GM12878 (cell line): ENCODE measurements around the gene SMIM31. TPM values are rescaled to one million over a fixed set of nuclear protein-coding genes. Genes with fewer than 3 reads are reported as not detected.

Experiments used
- ATAC-seq: fragments of 200-7000 bp; cut with Tn5 transposase; 3 replicates; pipeline ENCODE4 v1.9.1; 2020; ENCODE audit warnings: mild to moderate bottlenecking, moderate library complexity
- BruUV-seq: library from RNA; stranded (reverse); fragments of 400-500 nt; replicated peaks from 2 replicates; lab custom pipeline; 2021; lab: Mats Ljungman, UMichigan
- CTCF ChIA-PET: fragments of 300-600 bp; sonication (Branson Sonifier 250); formaldehyde crosslinking; extraction: SDS; loops from one replicate; lab custom pipeline; 2021; ENCODE audit warnings: inconsistent platforms; lab: Yijun Ruan, JAX
- POLR2A ChIA-PET: fragments of 350-600 bp; formaldehyde crosslinking; extraction: SDS; loops from one replicate; lab custom pipeline; 2021; ENCODE audit warnings: inconsistent platforms; lab: Charles Lee
- RAD21 ChIA-PET: fragments of 300-600 bp; sonication (Branson Sonifier 250); formaldehyde crosslinking; loops from one replicate; lab custom pipeline; 2023; ENCODE audit warnings: antibody characterized with exemption; ENCODE audit not compliant: unreplicated experiment; lab: Charles Lee
- SMC1A ChIA-PET: fragments of 300-600 bp; sonication (Branson Sonifier 250); formaldehyde crosslinking; loops from one replicate; lab custom pipeline; 2023; ENCODE audit not compliant: unreplicated experiment, uncharacterized antibody; lab: Charles Lee
- DNase-seq: peaks from one replicate; pipeline ENCODE4 v3.0.0-alpha.2; 2011; ENCODE audit warnings: low read depth, low spot score
- FAIRE-seq: peaks from 3 replicates; lab custom pipeline; 2011; peaks lifted over from hg19 to GRCh38; lab: Jason Lieb, UNC
- H2AFZ ChIP-seq: 2 replicates; pipeline ENCODE4 v1.6.0; 2011; ENCODE audit warnings: low read depth, low read length, control low read depth; ENCODE audit not compliant: control insufficient read depth
- H3K27ac ChIP-seq: 2 replicates; pipeline ENCODE4 v1.5.1; 2011; ENCODE audit warnings: control low read depth; ENCODE audit not compliant: control insufficient read depth, insufficient read depth
- H3K27me3 ChIP-seq, 2 experiments: replicated peaks in 1 of 2; 2 replicates each; pipeline versions ENCODE4 v1.6.0 to v1.6.1; 2011; ENCODE audit warnings: low read length in 1 of 2; ENCODE audit not compliant: control insufficient read depth in 2 of 2, insufficient read depth in 2 of 2
- H3K36me3 ChIP-seq, 2 experiments: 2 replicates each; pipeline ENCODE4 v1.5.1; 2011; ENCODE audit warnings: low read length in 1 of 2; ENCODE audit not compliant: control insufficient read depth in 2 of 2, insufficient read depth in 2 of 2
- H3K4me1 ChIP-seq: 2 replicates; pipeline ENCODE4 v1.6.1; 2011; ENCODE audit warnings: mild to moderate bottlenecking, low read length, moderate library complexity, mixed read lengths; ENCODE audit not compliant: control insufficient read depth, insufficient read depth
- H3K4me2 ChIP-seq: 2 replicates; pipeline ENCODE4 v1.6.0; 2011; ENCODE audit warnings: control low read depth; ENCODE audit not compliant: control insufficient read depth, insufficient read depth
- H3K4me3 ChIP-seq: fragments of 200-600 bp; sonication (generic); 2 replicates; pipeline ENCODE4 v1.5.1; 2016
- H3K79me2 ChIP-seq: 2 replicates; pipeline ENCODE4 v1.6.0; 2011; ENCODE audit warnings: low read length; ENCODE audit not compliant: control insufficient read depth, insufficient read depth
- H3K9ac ChIP-seq: 2 replicates; pipeline ENCODE4 v1.8.0; 2011; ENCODE audit warnings: low read length, control low read depth, mixed read lengths; ENCODE audit not compliant: control insufficient read depth, insufficient read depth
- H3K9me3 ChIP-seq: replicated peaks from 3 replicates; pipeline ENCODE4 v1.5.1; 2011; ENCODE audit warnings: mild to moderate bottlenecking, low read length; ENCODE audit not compliant: control insufficient read depth, insufficient read depth
- H4K20me1 ChIP-seq: 2 replicates; pipeline ENCODE4 v1.6.0; 2011; ENCODE audit not compliant: control insufficient read depth, insufficient read depth
- EGR1 ChIP-seq, 2 experiments: IDR thresholded peaks; 1 replicate in 1 of 2; 2 replicates in 1 of 2; pipeline ENCODE4 v1.6.1; 2011 to 2012; ENCODE audit warnings: low read depth in 2 of 2, low read length in 2 of 2, borderline replicate concordance in 1 of 2, mild to moderate bottlenecking in 1 of 2, moderate library complexity in 1 of 2
- FOS ChIP-seq: IDR thresholded peaks from 3 replicates; pipeline ENCODE4 v1.6.1; 2011; ENCODE audit warnings: borderline replicate concordance; ENCODE audit not compliant: insufficient read length; ENCODE audit errors: extremely low read depth
- MXI1 ChIP-seq: fragments of 150-350 bp; IDR thresholded peaks from 2 replicates; pipeline ENCODE4 v1.6.1; 2011; ENCODE audit warnings: low read depth, mild to moderate bottlenecking, inconsistent platforms, low read length, improper control_type of control experiment
- MYC ChIP-seq: IDR thresholded peaks from 2 replicates; pipeline ENCODE4 v1.6.1; 2011; ENCODE audit warnings: mild to moderate bottlenecking, low read length, moderate library complexity, inconsistent platforms; ENCODE audit not compliant: insufficient read depth, insufficient replicate concordance, insufficient read length, severe bottlenecking
- POLR2A ChIP-seq: IDR thresholded peaks from 2 replicates; pipeline ENCODE4 v1.6.1; 2011; ENCODE audit warnings: low read depth, mild to moderate bottlenecking, low read length
- POLR2AphosphoS5 ChIP-seq: IDR thresholded peaks from 2 replicates; pipeline ENCODE4 v1.6.1; 2011; ENCODE audit warnings: mild to moderate bottlenecking, low read length, inconsistent platforms
- RFX5 ChIP-seq: IDR thresholded peaks from 2 replicates; pipeline ENCODE4 v1.6.1; 2011; ENCODE audit warnings: low read depth, low read length, improper control_type of control experiment
- SMAD1 ChIP-seq: fragments of 450-650 bp; IDR thresholded peaks from 2 replicates; pipeline ENCODE4 v1.6.1; 2018; ENCODE audit warnings: mild to moderate bottlenecking, low read depth; ENCODE audit not compliant: partially characterized antibody
- SMC3 ChIP-seq: IDR thresholded peaks from 2 replicates; pipeline ENCODE4 v1.6.1; 2011; ENCODE audit warnings: low read length, improper control_type of control experiment, borderline replicate concordance
- SRF ChIP-seq, 2 experiments: IDR thresholded peaks; 2 replicates each; pipeline ENCODE4 v1.6.1; 2011; ENCODE audit warnings: low read depth in 2 of 2, low read length in 2 of 2, mild to moderate bottlenecking in 1 of 2, moderate library complexity in 1 of 2
- WGBS: methylation state at CpG from one replicate; pipeline ENCODE4 v1.1.6; 2016; ENCODE audit warnings: low lambda C conversion rate; ENCODE audit not compliant: insufficient replicate concordance, insufficient coverage; ENCODE audit errors: missing lambda C conversion rate; 5-methylcytosine and 5-hydroxymethylcytosine counted together
- in situ Hi-C: fragments of 300-500 bp; cut with MboI; formaldehyde crosslinking; loops from 9 replicates; pipeline ENCODE4 v1.14.3; 2018; ENCODE audit warnings: mixed read lengths
- intact Hi-C: fragments of 100-400 bp; cut with micrococcal nuclease; formaldehyde crosslinking; loops from one replicate; pipeline ENCODE4 v1.14.2; 2022; ENCODE audit not compliant: unreplicated experiment
- polyA plus RNA-seq, 11 experiments: library from polyadenylated mRNA; depleted of rRNA in 4 of 11; unstranded in 6 of 11; stranded (reverse) in 5 of 11; fragments of >200 nt; fragmentation: Nextera tagmentation in 4 of 11; fragmentation: Illumina TruSeq in 1 of 11; extraction: Ambion mirVana in 4 of 11; extraction: Trizol in 1 of 11; gene quantifications; 1 replicate in 1 of 11; 2 replicates in 10 of 11; pipeline versions ENCODE4 v1.2.1 to v1.2.3, GENCODE V29; 2011 to 2016; ENCODE audit warnings: inconsistent platforms in 2 of 11, missing spikeins in 2 of 11, low read depth in 1 of 11
- total RNA-seq, 4 experiments: library from RNA; depleted of rRNA in 3 of 4; stranded (reverse); fragments of >200 nt in 3 of 4; fragmentation: Illumina TruSeq in 1 of 4; extraction: Trizol in 1 of 4; gene quantifications; 2 replicates each; pipeline versions ENCODE4 v1.2.1 to v1.2.3, GENCODE V29; 2013 to 2021
- TF ChIP-seq, protein P1 (sequence below), 3 experiments: IDR thresholded peaks in 2 of 3; conservative IDR thresholded peaks in 1 of 3; 2 replicates each; pipeline ENCODE4 v1.5.1; 2011; ENCODE audit warnings: low read depth in 3 of 3, low read length in 3 of 3, mild to moderate bottlenecking in 3 of 3, control low read depth in 2 of 3, moderate library complexity in 2 of 3, inconsistent platforms in 1 of 3, mixed read lengths in 1 of 3; ENCODE audit not compliant: control insufficient read depth in 2 of 3, insufficient read depth in 1 of 3; ENCODE audit errors: extremely low read depth in 1 of 3

The SMIM31 gene
- total and polyA plus RNA-seq, 10 of the 15 experiments (the other 5 are each of a cell fraction or from before 2014, with no cell fraction given), result not detected

DNA sequence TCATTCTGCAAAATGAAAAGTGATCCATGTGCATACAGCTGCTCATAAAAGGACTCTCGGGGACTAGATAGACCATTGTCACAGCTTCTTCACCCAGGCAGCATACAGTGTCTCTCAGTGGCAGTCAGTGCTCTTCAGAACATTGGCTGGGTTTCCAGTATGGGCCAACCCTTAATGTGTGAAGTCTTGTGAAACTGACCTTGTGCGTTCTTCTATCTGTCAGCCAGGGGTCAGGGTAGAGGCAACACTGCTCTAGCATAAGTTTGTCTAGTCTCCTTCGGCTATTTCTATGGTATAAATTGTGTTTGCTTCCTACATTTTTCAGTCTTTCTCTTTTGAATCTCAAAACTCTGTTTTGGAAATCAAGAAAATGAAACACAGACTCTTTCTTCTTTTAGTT lies 37.0 kb upstream of the SMIM31 start:
- H4K20me1 ChIP-seq, result no peaks in the 10 kb centered on the region
- in situ Hi-C loops (no loop called here), intact Hi-C loops (no loop called here)
- no TSS peak for BruUV-seq
- H3K9ac ChIP-seq, result no peak overlapping the region
- H3K36me3 ChIP-seq, result no peaks in the 10 kb centered on the region
- no peaks in the 10 kb centered on the region for H3K79me2 ChIP-seq
- H2AFZ ChIP-seq, result no peak overlapping the region
- SMC1A ChIA-PET, result interaction anchor here (0.7 kb wide), 1 partner anchor 27 kb away, joined by 3 read pairs; no protein-coding TSS in a partner anchor
- ATAC-seq (peak; percentile 83), FAIRE-seq (no peak), DNase-seq (no peak)
- CTCF ChIA-PET, result interaction anchor here (1.6 kb wide), 1 partner anchor 14 kb away, joined by 6 read pairs; no protein-coding TSS in a partner anchor
- WGBS, result 29% methylated on average over 3 of the region's 3 CpGs
- H3K4me2 ChIP-seq, result no peak overlapping the region
- H3K9me3 ChIP-seq, result no peaks in the 10 kb centered on the region
- RAD21 ChIA-PET, result no interaction called here
- H3K27me3 ChIP-seq, result no peaks in the 10 kb centered on the region
- H3K27ac ChIP-seq, result no peak overlapping the region
- no peak overlapping the region for H3K4me3 ChIP-seq
- no peaks in the 10 kb centered on the region for H3K4me1 ChIP-seq
- POLR2A ChIA-PET, result no interaction called here
- TF ChIP-seq MXI1 (no peak), POLR2AphosphoS5 (no peak), MYC (no peak)
- TF ChIP-seq, protein P1, sequence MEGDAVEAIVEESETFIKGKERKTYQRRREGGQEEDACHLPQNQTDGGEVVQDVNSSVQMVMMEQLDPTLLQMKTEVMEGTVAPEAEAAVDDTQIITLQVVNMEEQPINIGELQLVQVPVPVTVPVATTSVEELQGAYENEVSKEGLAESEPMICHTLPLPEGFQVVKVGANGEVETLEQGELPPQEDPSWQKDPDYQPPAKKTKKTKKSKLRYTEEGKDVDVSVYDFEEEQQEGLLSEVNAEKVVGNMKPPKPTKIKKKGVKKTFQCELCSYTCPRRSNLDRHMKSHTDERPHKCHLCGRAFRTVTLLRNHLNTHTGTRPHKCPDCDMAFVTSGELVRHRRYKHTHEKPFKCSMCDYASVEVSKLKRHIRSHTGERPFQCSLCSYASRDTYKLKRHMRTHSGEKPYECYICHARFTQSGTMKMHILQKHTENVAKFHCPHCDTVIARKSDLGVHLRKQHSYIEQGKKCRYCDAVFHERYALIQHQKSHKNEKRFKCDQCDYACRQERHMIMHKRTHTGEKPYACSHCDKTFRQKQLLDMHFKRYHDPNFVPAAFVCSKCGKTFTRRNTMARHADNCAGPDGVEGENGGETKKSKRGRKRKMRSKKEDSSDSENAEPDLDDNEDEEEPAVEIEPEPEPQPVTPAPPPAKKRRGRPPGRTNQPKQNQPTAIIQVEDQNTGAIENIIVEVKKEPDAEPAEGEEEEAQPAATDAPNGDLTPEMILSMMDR (IDR thresholded peaks at IDR 0.05 in 2 of 3, conservative IDR thresholded peaks at IDR 0.05 in 1 of 3; ENCODE audit: control insufficient read depth in 2 of 3, extremely low read depth in 1 of 3, insufficient read depth in 1 of 3, low read depth in 3 of 3, low read length in 3 of 3), result peak; percentile 24 to 35 (median 32); a peak in 4 of 6 replicates

DNA sequence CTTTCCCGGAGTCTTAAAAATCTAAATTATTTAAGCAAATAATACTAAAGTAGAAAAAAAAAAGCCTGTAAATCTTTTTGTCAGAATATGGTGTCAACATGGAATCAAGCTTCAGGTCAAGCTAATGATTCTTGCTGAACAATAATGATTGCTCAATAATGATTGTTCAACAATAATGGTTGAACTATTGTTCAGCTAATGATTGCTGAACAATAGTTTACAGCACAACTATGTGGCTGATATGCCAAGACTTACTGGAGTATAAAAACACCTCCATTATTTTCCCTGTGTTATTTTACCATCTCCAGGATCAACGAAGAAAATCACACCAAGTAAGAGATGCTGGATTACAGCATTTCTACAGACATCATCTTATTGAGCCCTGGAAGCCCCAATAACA lies 35.1 kb upstream of the SMIM31 start:
- no peak for ATAC-seq
- BruUV-seq, result no TSS peak
- in situ Hi-C loops (no loop called here), intact Hi-C loops (no loop called here)
- H3K36me3 ChIP-seq, result no peaks in the 10 kb centered on the region
- no peak overlapping the region for H3K9ac ChIP-seq
- no peak for DNase-seq
- ChIA-PET SMC1A (interaction anchor here (0.8 kb wide), 1 partner anchor 30 kb away, joined by 3 read pairs; no protein-coding TSS in a partner anchor), CTCF (interaction anchor here (0.6 to 1.3 kb wide), 2 partner anchors 14 to 221 kb away, joined by 3 read pairs; no protein-coding TSS in a partner anchor), POLR2A (no interaction called here), RAD21 (no interaction called here)
- no peak overlapping the region for H3K4me2 ChIP-seq
- no peak for FAIRE-seq
- H3K4me1 ChIP-seq, result no peaks in the 10 kb centered on the region
- no peaks in the 10 kb centered on the region for H3K27me3 ChIP-seq
- no peak overlapping the region for H3K27ac ChIP-seq
- H3K4me3 ChIP-seq, result no peak overlapping the region
- 46% methylated on average over 2 of the region's 2 CpGs for WGBS
- H3K79me2 ChIP-seq, result no peaks in the 10 kb centered on the region
- H4K20me1 ChIP-seq, result no peaks in the 10 kb centered on the region
- no peaks in the 10 kb centered on the region for H3K9me3 ChIP-seq
- no peak overlapping the region for H2AFZ ChIP-seq
- no peak for TF ChIP-seq FOS
- TF ChIP-seq SRF (IDR thresholded peaks at IDR 0.05; ENCODE audit: low read depth in 2 of 2, low read length in 2 of 2), result no peak
- TF ChIP-seq EGR1 (IDR thresholded peaks at IDR 0.05; ENCODE audit: borderline replicate concordance in 1 of 2, low read depth in 2 of 2, low read length in 2 of 2), result no peak
- no peak for TF ChIP-seq SMC3
- TF ChIP-seq RFX5, result no peak
- no peak for TF ChIP-seq POLR2A
- no peak for TF ChIP-seq POLR2AphosphoS5
- TF ChIP-seq SMAD1, result no peak
- no peak for TF ChIP-seq MYC
